ENCODE results near the gene FBXO48. TPM values are rescaled to one million over a fixed set of nuclear protein-coding genes. Genes with fewer than 3 reads are reported as not detected.

Gene FBXO48
- total and polyA plus RNA-seq, 2 of the 8 experiments (the other 6 are each of a cell fraction or from before 2014, with no cell fraction given): 1.1 to 1.5 TPM

DNA sequence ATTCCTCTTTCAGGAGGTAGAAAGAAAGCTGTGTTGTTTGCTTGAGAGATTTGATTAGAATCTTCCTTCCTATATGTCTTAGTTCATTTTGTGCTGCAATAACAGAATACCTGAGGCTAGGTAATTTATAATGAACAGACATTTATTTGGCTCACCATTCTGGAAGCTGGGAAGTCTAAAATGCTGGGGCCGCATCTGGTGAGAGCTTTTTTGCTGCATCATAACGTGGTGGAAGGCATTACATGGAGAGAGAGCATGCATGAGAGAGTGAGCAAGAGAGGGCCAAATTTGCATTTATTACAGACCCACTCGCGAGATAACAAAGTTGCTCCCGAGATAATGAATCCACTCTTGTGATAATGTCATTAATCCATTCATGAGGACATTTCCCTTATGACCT, 34.7 kb upstream of the FBXO48 start:
- no peak overlapping the region for H3K23ac ChIP-seq (ENCODE audit: insufficient read length)
- no peak for DNase-seq (ENCODE audit: low read depth in 1 of 2, low spot score in 2 of 2)
- no peak overlapping the region for H3K4me3 ChIP-seq (ENCODE audit: extremely low read depth in 1 of 4, insufficient read depth in 2 of 4, low read depth in 3 of 4, low read length in 4 of 4)
- H3K9me3 ChIP-seq (ENCODE audit: insufficient read depth in 2 of 2, low read depth in 1 of 2, low read length in 1 of 2): peaks cover 0 to 4% of the 10 kb centered on the region in 2 experiments; a peak in 1 of 4 replicates
- H4K5ac ChIP-seq (ENCODE audit: insufficient read length, low read depth, low read length): no peak overlapping the region
- no peaks in the 10 kb centered on the region for H3K79me1 ChIP-seq (ENCODE audit: low read depth, low read length)
- no peak overlapping the region for H3K4me2 ChIP-seq (ENCODE audit: insufficient read depth in 1 of 2, low read depth in 2 of 2, low read length in 2 of 2)
- H3K14ac ChIP-seq (ENCODE audit: insufficient read length): no peak overlapping the region
- H3K79me2 ChIP-seq (ENCODE audit: control insufficient read depth in 1 of 2, insufficient read depth in 2 of 2, low read length in 2 of 2): no peaks in the 10 kb centered on the region
- no peak overlapping the region for H4K91ac ChIP-seq (replicated peaks; ENCODE audit: insufficient read length, low read length)
- H3K27ac ChIP-seq (ENCODE audit: low read depth, low read length): no peak overlapping the region
- no peak for FAIRE-seq
- H3K4ac ChIP-seq (replicated peaks; ENCODE audit: insufficient read length, low read depth, low read length): no peak overlapping the region
- H2BK120ac ChIP-seq (replicated peaks; ENCODE audit: low read depth, low read length): no peak overlapping the region
- no peak overlapping the region for H3K18ac ChIP-seq (ENCODE audit: extremely low read depth, low read length)
- 88% methylated on average over 5 of the region's 5 CpGs; no CpG with 5 or more reads in 1 of the 2 experiments for WGBS, 2 experiments (ENCODE audit: extremely low coverage in 1 of 2, insufficient coverage in 1 of 2, insufficient read length in 1 of 2, insufficient replicate concordance in 2 of 2, low coverage in 1 of 2, low lambda C conversion rate in 2 of 2, missing lambda C conversion rate in 1 of 2)
- ChIA-PET CTCF (ENCODE audit: partially characterized antibody) (interaction anchor here (1.0 to 1.3 kb wide), 2 partner anchors 13 to 38 kb away, joined by 3 read pairs; no protein-coding TSS in a partner anchor), POLR2A (ENCODE audit: partially characterized antibody) (no interaction called here)
- H3K23me2 ChIP-seq (ENCODE audit: low read depth, low read length): no peaks in the 10 kb centered on the region
- no peaks in the 10 kb centered on the region; a peak in 1 of 7 replicates for H3K4me1 ChIP-seq (replicated peaks in 1 of 4; ENCODE audit: control insufficient read depth in 3 of 4, insufficient read depth in 4 of 4, low read length in 3 of 4)
- H4K8ac ChIP-seq (ENCODE audit: extremely low read depth, insufficient read depth, low read length): no peak overlapping the region
- no peaks in the 10 kb centered on the region for H3K36me3 ChIP-seq (ENCODE audit: control insufficient read depth in 2 of 4, insufficient read depth in 4 of 4, low read length in 3 of 4)
- H2BK12ac ChIP-seq (ENCODE audit: low read depth, low read length): no peak overlapping the region
- H3K9ac ChIP-seq (replicated peaks in 1 of 4; ENCODE audit: extremely low read depth in 1 of 4, low read depth in 3 of 4, low read length in 3 of 4): no peak overlapping the region
- no peaks in the 10 kb centered on the region for H3K27me3 ChIP-seq (replicated peaks in 1 of 4; ENCODE audit: control insufficient read depth in 3 of 4, extremely low read depth in 1 of 4, insufficient read depth in 3 of 4, low read length in 3 of 4)
- H4K20me1 ChIP-seq (replicated peaks in 1 of 2; ENCODE audit: control insufficient read depth in 1 of 2, insufficient read depth in 2 of 2, low read length in 2 of 2): peaks cover 0 to 2% of the 10 kb centered on the region in 2 experiments
- no peak overlapping the region for H2BK5ac ChIP-seq (ENCODE audit: low read depth, low read length)
- H2AK5ac ChIP-seq (ENCODE audit: low read depth, low read length): no peak overlapping the region
- no peak overlapping the region for H2BK20ac ChIP-seq (ENCODE audit: low read length)
- no peak overlapping the region for H2BK15ac ChIP-seq (ENCODE audit: low read length)
- H2AFZ ChIP-seq (ENCODE audit: low read length): no peak overlapping the region
- no peak overlapping the region for H3K56ac ChIP-seq (replicated peaks; ENCODE audit: insufficient read length, low read depth, low read length)
- no peak for TF ChIP-seq BRCA1 (IDR thresholded peaks at IDR 0.05; ENCODE audit: low read depth, low read length)
- no peak for TF ChIP-seq FOSL1 (IDR thresholded peaks at IDR 0.05; ENCODE audit: insufficient read depth, low read depth, low read length)
- TF ChIP-seq, protein P1, sequence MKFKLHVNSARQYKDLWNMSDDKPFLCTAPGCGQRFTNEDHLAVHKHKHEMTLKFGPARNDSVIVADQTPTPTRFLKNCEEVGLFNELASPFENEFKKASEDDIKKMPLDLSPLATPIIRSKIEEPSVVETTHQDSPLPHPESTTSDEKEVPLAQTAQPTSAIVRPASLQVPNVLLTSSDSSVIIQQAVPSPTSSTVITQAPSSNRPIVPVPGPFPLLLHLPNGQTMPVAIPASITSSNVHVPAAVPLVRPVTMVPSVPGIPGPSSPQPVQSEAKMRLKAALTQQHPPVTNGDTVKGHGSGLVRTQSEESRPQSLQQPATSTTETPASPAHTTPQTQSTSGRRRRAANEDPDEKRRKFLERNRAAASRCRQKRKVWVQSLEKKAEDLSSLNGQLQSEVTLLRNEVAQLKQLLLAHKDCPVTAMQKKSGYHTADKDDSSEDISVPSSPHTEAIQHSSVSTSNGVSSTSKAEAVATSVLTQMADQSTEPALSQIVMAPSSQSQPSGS (IDR thresholded peaks at IDR 0.05; ENCODE audit: low read length): no peak
- no peak for TF ChIP-seq JUND (IDR thresholded peaks at IDR 0.05; ENCODE audit: low read length)
- TF ChIP-seq CBX8 (IDR thresholded peaks at IDR 0.05; ENCODE audit: borderline replicate concordance, low read depth, low read length): no peak
- no peak for TF ChIP-seq KDM5A (IDR thresholded peaks at IDR 0.05; ENCODE audit: low read length)
- no peak for TF ChIP-seq SIX5 (IDR thresholded peaks at IDR 0.05; ENCODE audit: low read depth, low read length)
- no peak for TF ChIP-seq TAF1 (IDR thresholded peaks at IDR 0.05; ENCODE audit: low read depth, low read length)
- TF ChIP-seq CBX5 (IDR thresholded peaks at IDR 0.05; ENCODE audit: low read depth, low read length): no peak
- no peak for TF ChIP-seq CTBP2 (IDR thresholded peaks at IDR 0.05; ENCODE audit: borderline replicate concordance, insufficient read depth, insufficient read length, low read length)
